Stimulated activated naive CD8-positive, alpha-beta T cell treated with anti-CD3 and anti-CD28 coated beads, Interleukin-15, amount 100 ng/mL, for 72 hours (primary cell): ENCODE data around the gene CNKSR1.

Experiments used
- ATAC-seq: fragments of 150-1000 bp; cut with Tn5 transposase; 2 replicates; pipeline ENCODE4 v1.10.0; 2021; ENCODE audit warnings: mild to moderate bottlenecking, moderate library complexity
- DNase-seq, 2 donors: peaks; one replicate each; pipeline ENCODE4 v3.0.0; 2021 to 2022
- H3K27ac Mint-ChIP-seq, 2 donors: one replicate each; pipeline ENCODE4 v1.8.0; 2022; ENCODE audit warnings: mild to moderate bottlenecking in 2 of 2, mixed read lengths in 2 of 2, moderate library complexity in 2 of 2
- H3K27me3 Mint-ChIP-seq: one replicate; pipeline ENCODE4 v1.8.0; 2022; ENCODE audit warnings: mixed read lengths
- H3K4me1 Mint-ChIP-seq: one replicate; pipeline ENCODE4 v1.8.0; 2022; ENCODE audit warnings: mild to moderate bottlenecking, mixed read lengths
- H3K4me3 Mint-ChIP-seq, 2 donors: one replicate each; pipeline ENCODE4 v1.8.0; 2022; ENCODE audit warnings: mild to moderate bottlenecking in 2 of 2, mixed read lengths in 2 of 2, moderate library complexity in 1 of 2
- H3K9me3 Mint-ChIP-seq, 2 donors: one replicate each; pipeline ENCODE4 v1.8.0; 2022; ENCODE audit warnings: mixed read lengths in 2 of 2

Gene CNKSR1

GRCh38 chr1:26189751-26190275 is 12.5 kb downstream of the CNKSR1 start:
- DNase-seq (no peak), ATAC-seq (no peak)
- Mint-ChIP-seq H3K9me3 (no peaks in the 10 kb centered on the region), H3K27ac (no peak overlapping the region), H3K27me3 (no peaks in the 10 kb centered on the region), H3K4me3 (no peak overlapping the region), H3K4me1 (peaks cover 16% of the 10 kb centered on the region)

DNA sequence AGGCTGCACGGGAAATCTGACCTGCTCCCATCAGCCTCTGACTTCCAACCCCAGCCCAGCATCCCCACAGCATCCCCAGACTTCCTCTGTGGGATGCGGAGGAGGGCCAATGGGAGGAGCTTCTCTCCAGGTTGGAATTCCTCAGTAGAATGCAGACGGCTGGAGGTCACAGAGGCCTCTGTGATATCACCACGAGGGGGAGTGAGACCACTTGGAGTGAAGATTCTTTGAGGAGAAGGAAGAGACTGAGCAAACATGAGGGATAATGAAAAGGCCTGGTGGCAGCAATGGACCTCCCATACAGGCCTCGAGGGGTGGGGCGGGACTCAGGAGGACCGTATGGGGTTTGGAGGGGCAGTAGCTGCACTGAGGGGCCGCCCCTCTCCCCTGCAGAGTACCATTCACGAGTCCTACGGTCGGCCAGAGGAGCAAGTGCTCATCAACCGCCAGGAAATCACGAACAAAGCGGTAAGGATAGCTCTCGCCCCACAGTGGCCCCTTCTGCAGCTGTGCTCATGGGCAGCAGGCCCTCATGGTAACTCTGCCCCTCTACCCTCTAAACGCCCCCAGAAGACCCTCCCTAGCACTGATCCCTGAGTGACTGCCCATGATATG is 13.2 kb downstream of the CNKSR1 start, which contains the start of gene CATSPER4:
CATSPER4 (plus strand) TSS at position 230 of the 615 bp plus-strand sequence; CDS start at position 256, 26 bp downstream.
- H3K4me1 Mint-ChIP-seq, result peaks cover 16% of the 10 kb centered on the region
- no peaks in the 10 kb centered on the region for H3K9me3 Mint-ChIP-seq
- H3K27me3 Mint-ChIP-seq, result no peaks in the 10 kb centered on the region
- peak within 1 kb of the TSS in 1 of 2 donors; percentile 79 for H3K27ac Mint-ChIP-seq
- DNase-seq, result no peak
- H3K4me3 Mint-ChIP-seq, result no peak within 1 kb of the TSS
- no peak for ATAC-seq

GRCh38 chr1:26191739-26192138 is 14.4 kb downstream of the CNKSR1 start:
- H3K27ac Mint-ChIP-seq, result peak overlapping the region in 1 of 2 donors; percentile 44

GRCh38 chr1:26195805-26196204 is 18.5 kb downstream of the CNKSR1 start:
- peaks cover 19% of the 10 kb centered on the region for H3K4me1 Mint-ChIP-seq
- no peak overlapping the region for H3K4me3 Mint-ChIP-seq
- DNase-seq (no peak), ATAC-seq (no peak)
- H3K27ac Mint-ChIP-seq, result no peak overlapping the region
- H3K9me3 Mint-ChIP-seq, result no peaks in the 10 kb centered on the region
- no peaks in the 10 kb centered on the region for H3K27me3 Mint-ChIP-seq

More at GRCh38 chr1:26191739-26192138, 14.4 kb downstream of the CNKSR1 start:
- H3K4me3 Mint-ChIP-seq, result peak overlapping the region; percentile 26 to 30
- DNase-seq, result peak in 1 of 2 donors; percentile 23
- no peaks in the 10 kb centered on the region for H3K27me3 Mint-ChIP-seq
- H3K9me3 Mint-ChIP-seq, result no peaks in the 10 kb centered on the region
- peaks cover 16% of the 10 kb centered on the region for H3K4me1 Mint-ChIP-seq
- ATAC-seq, result peak; percentile 86

GRCh38 chr1:26197301-26197700 is 20.0 kb downstream of the CNKSR1 start:
- ATAC-seq (no peak), DNase-seq (no peak)
- peaks cover 19% of the 10 kb centered on the region for H3K4me1 Mint-ChIP-seq
- no peak overlapping the region for H3K4me3 Mint-ChIP-seq
- peaks cover 5% of the 10 kb centered on the region for H3K27me3 Mint-ChIP-seq
- no peaks in the 10 kb centered on the region for H3K9me3 Mint-ChIP-seq
- no peak overlapping the region for H3K27ac Mint-ChIP-seq

- Mint-ChIP-seq H3K9me3 (no peaks in the 10 kb centered on the region), H3K4me3 (no peak overlapping the region), H3K27ac (no peak overlapping the region), H3K27me3 (peaks cover 10% of the 10 kb centered on the region), H3K4me1 (peaks cover 21% of the 10 kb centered on the region)
- ATAC-seq (no peak), DNase-seq (no peak)
These were observed 20.5 kb downstream of the CNKSR1 start for GRCh38 chr1:26197813-26198212.

GRCh38 chr1:26200413-26200812 is 23.1 kb downstream of the CNKSR1 start:
- Mint-ChIP-seq H3K27ac (no peak overlapping the region), H3K27me3 (peaks cover 11% of the 10 kb centered on the region), H3K9me3 (no peaks in the 10 kb centered on the region), H3K4me3 (no peak overlapping the region), H3K4me1 (peaks cover 21% of the 10 kb centered on the region)
- ATAC-seq (no peak), DNase-seq (no peak)

GRCh38 chr1:26203642-26204318 is 26.5 kb downstream of the CNKSR1 start:
- no peak overlapping the region for H3K4me3 Mint-ChIP-seq
- peaks cover 21% of the 10 kb centered on the region for H3K4me1 Mint-ChIP-seq
- ATAC-seq (no peak), DNase-seq (no peak)
- H3K27ac Mint-ChIP-seq, result no peak overlapping the region
- H3K27me3 Mint-ChIP-seq, result peaks cover 11% of the 10 kb centered on the region
- H3K9me3 Mint-ChIP-seq, result no peaks in the 10 kb centered on the region

DNA sequence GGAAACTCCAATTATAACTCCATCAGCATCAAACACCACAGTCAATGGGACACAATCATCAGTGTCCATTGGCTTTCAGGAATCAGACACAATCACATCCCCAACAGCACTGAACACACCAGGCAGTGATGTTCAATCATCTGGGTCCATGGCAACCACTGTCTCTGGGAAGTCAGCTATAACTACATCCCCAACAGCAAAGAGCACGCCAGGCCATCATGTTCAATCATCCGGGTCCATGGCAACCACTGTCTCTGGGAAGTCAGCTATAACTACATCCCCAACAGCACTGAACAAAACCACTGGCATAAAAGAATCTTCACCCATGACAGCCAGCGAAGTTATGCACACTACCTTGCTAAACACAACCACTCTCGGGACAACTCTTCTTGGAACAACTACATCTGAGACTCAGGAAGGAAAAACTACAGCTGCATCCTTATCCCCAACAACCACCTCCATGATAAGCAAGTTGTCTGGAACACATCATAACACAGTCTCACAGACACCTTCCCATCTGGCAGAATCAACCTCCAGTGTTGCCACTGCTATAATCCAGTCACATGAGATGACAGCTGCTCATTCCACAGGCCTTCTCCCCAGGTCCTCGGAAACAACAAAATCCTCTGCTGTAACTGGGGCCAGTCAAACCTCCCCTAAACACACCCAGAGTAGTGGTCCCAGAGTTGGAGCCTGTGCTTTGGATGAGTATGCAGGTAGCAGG is 33.0 kb downstream of the CNKSR1 start:
- DNase-seq, result no peak
- Mint-ChIP-seq H3K4me3 (no peak overlapping the region), H3K27me3 (no peaks in the 10 kb centered on the region), H3K9me3 (no peaks in the 10 kb centered on the region), H3K4me1 (no peaks in the 10 kb centered on the region), H3K27ac (no peak overlapping the region)
- ATAC-seq, result no peak

GRCh38 chr1:26212726-26213125 is 35.4 kb downstream of the CNKSR1 start:
- H3K27me3 Mint-ChIP-seq, result no peaks in the 10 kb centered on the region
- H3K9me3 Mint-ChIP-seq, result no peaks in the 10 kb centered on the region
- DNase-seq (no peak), ATAC-seq (no peak)
- no peak overlapping the region for H3K27ac Mint-ChIP-seq
- H3K4me1 Mint-ChIP-seq, result no peaks in the 10 kb centered on the region
- no peak overlapping the region for H3K4me3 Mint-ChIP-seq

DNA sequence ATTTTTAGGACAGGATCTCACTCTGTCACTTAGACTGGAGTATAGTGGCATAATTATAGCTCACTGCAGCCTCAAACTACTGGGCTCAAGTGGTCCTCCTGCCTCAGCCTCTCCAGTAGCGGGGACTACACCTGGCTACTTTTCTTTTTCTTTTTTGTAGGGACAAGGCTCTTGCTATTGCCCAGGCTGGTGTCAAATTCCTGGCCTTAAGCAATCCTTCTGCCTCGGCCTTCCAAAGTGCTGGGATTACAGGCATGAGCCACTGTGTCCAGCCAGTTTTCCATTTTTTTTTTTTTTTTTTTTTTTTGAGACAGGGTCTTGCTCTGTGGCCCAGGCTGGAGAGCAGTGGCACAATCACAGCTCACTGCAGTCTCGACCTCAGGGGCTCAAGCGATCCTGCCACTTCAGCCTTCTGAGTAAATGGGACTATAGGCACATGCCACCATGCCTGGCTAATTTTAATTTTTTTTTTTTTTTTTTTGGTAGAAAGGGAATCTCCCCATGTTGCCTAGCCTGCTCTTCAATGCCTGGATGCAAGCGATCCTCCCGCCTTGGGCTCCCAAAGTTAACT is 36.1 kb downstream of the CNKSR1 start:
- Mint-ChIP-seq H3K4me1 (no peaks in the 10 kb centered on the region), H3K9me3 (no peaks in the 10 kb centered on the region), H3K27me3 (no peaks in the 10 kb centered on the region), H3K4me3 (no peak overlapping the region), H3K27ac (no peak overlapping the region)
- no peak for DNase-seq
- ATAC-seq, result no peak

GRCh38 chr1:26215246-26215645 is 38.0 kb downstream of the CNKSR1 start:
- H3K4me1 Mint-ChIP-seq, result no peaks in the 10 kb centered on the region
- no peak for DNase-seq
- H3K4me3 Mint-ChIP-seq, result no peak overlapping the region
- H3K27ac Mint-ChIP-seq, result no peak overlapping the region
- ATAC-seq, result no peak
- no peaks in the 10 kb centered on the region for H3K9me3 Mint-ChIP-seq
- peaks cover 2% of the 10 kb centered on the region for H3K27me3 Mint-ChIP-seq

GRCh38 chr1:26218906-26219494 is 41.7 kb downstream of the CNKSR1 start:
- Mint-ChIP-seq H3K9me3 (no peaks in the 10 kb centered on the region), H3K4me1 (no peaks in the 10 kb centered on the region), H3K27ac (no peak overlapping the region), H3K27me3 (peaks cover 17% of the 10 kb centered on the region), H3K4me3 (no peak overlapping the region)
- no peak for DNase-seq
- ATAC-seq, result no peak

GRCh38 chr1:26220199-26220912 is 43.1 kb downstream of the CNKSR1 start:
- Mint-ChIP-seq H3K27ac (no peak overlapping the region), H3K27me3 (peaks cover 29% of the 10 kb centered on the region), H3K4me1 (no peaks in the 10 kb centered on the region), H3K9me3 (no peaks in the 10 kb centered on the region), H3K4me3 (no peak overlapping the region)
- DNase-seq (no peak), ATAC-seq (no peak)

GRCh38 chr1:26221094-26221493 is 43.8 kb downstream of the CNKSR1 start:
- no peak for ATAC-seq
- Mint-ChIP-seq H3K27me3 (peaks cover 37% of the 10 kb centered on the region), H3K4me1 (peaks cover 7% of the 10 kb centered on the region), H3K9me3 (no peaks in the 10 kb centered on the region), H3K4me3 (no peak overlapping the region), H3K27ac (no peak overlapping the region)
- no peak for DNase-seq
